Testis (tissue), 3 donors: Measurements from ENCODE around the gene CDC23. TPM values are rescaled to one million over a fixed set of nuclear protein-coding genes. Genes with fewer than 3 reads are reported as not detected.

Experiments
- DNase-seq: peaks from one replicate; pipeline ENCODE4 v3.0.0-alpha.2; 2019
- H3K27ac ChIP-seq, 2 donors: fragments of 200-600 bp; sonication (generic); one replicate each; pipeline ENCODE4 v1.5.1; 2019
- H3K27me3 ChIP-seq: fragments of 200-600 bp; sonication (generic); one replicate; pipeline ENCODE4 v1.5.1; 2019
- H3K36me3 ChIP-seq: fragments of 200-600 bp; sonication (generic); one replicate; pipeline ENCODE4 v1.5.1; 2017; ENCODE audit warnings: low read depth; ENCODE audit errors: missing control alignments
- H3K4me1 ChIP-seq: fragments of 200-600 bp; sonication (generic); one replicate; pipeline ENCODE4 v1.5.1; 2019
- H3K4me3 ChIP-seq, 2 donors: fragments of 200-600 bp; sonication (generic); one replicate each; pipeline ENCODE4 v1.5.1; 2017 to 2019
- H3K9me3 ChIP-seq: fragments of 200-600 bp; sonication (generic); one replicate; pipeline ENCODE4 v1.5.1; 2017
- CTCF ChIP-seq, 3 experiments: fragments of 450-650 bp in 2 of 3; fragments of 200-600 bp in 1 of 3; sonication (generic) in 1 of 3; IDR thresholded peaks; one replicate each; pipeline ENCODE4 v1.5.1; 2016 to 2019; ENCODE audit warnings: antibody characterized with exemption in 3 of 3, mild to moderate bottlenecking in 2 of 3, moderate library complexity in 1 of 3
- POLR2A ChIP-seq: fragments of 450-650 bp; IDR thresholded peaks from one replicate; pipeline ENCODE4 v1.6.1; 2017; ENCODE audit warnings: antibody characterized with exemption, mild to moderate bottlenecking, moderate library complexity
- WGBS, 2 donors: methylation state at CpG; one replicate each; pipeline ENCODE4 v1.1.5; 2018; 5-methylcytosine and 5-hydroxymethylcytosine counted together
- intact Hi-C: fragments of 100-400 bp; cut with DNase I; formaldehyde crosslinking; loops from one replicate; pipeline ENCODE4 v1.15.1; 2023; ENCODE audit warnings: low total_unique reads
- polyA plus RNA-seq: library from polyadenylated mRNA; stranded (reverse); fragments of 350-450 nt; fragmentation: Illumina TruSeq; extraction: RNeasy Lipid Tissue Mini Kit (QIAGEN cat#74804); gene quantifications from one replicate; pipeline ENCODE4 v1.2.3, GENCODE V29; 2014; ENCODE audit warnings: low read depth, low replicate concordance; ENCODE audit not compliant: insufficient read depth
- total RNA-seq, 2 donors: library from RNA; depleted of rRNA; stranded (reverse); fragments of >200 nt; gene quantifications; one replicate each; pipeline ENCODE4 v1.2.3, GENCODE V29; 2016

CDC23 gene
- total and polyA plus RNA-seq, 3 donors from 2014 or later: 29.5 to 31.3 (median 30.5) TPM

- intact Hi-C loops: no loop called here
- Histone ChIP-seq H3K4me1 (no peaks in the 10 kb centered on the region), H3K36me3 (no peaks in the 10 kb centered on the region), H3K27ac (no peak overlapping the region), H3K4me3 (no peak overlapping the region), H3K27me3 (no peaks in the 10 kb centered on the region), H3K9me3 (no peaks in the 10 kb centered on the region)
- no peak for DNase-seq
- TF ChIP-seq POLR2A (no peak), CTCF (IDR thresholded peaks at IDR 0.05) (no peak)
- 77 to 79% methylated on average over 3 of the region's 3 CpGs for WGBS, 2 donors
Observed at GRCh38 chr5:138192826-138193225, 20.3 kb downstream of the CDC23 start.

GRCh38 chr5:138188626-138189025 lies 24.5 kb downstream of the CDC23 start:
- no peak overlapping the region for H3K27ac ChIP-seq
- H3K4me1 ChIP-seq: no peaks in the 10 kb centered on the region
- H3K27me3 ChIP-seq: no peaks in the 10 kb centered on the region
- H3K36me3 ChIP-seq: no peaks in the 10 kb centered on the region
- intact Hi-C loops: no loop called here
- TF ChIP-seq CTCF (IDR thresholded peaks at IDR 0.05): no peak
- TF ChIP-seq POLR2A: no peak
- no peak overlapping the region for H3K4me3 ChIP-seq
- no peak for DNase-seq
- no peaks in the 10 kb centered on the region for H3K9me3 ChIP-seq
- 72 to 81% methylated on average over 3 of the region's 3 CpGs for WGBS, 2 donors

GRCh38 chr5:138186002-138186447 lies 27.1 kb downstream of the CDC23 start:
- H3K4me1 ChIP-seq: no peaks in the 10 kb centered on the region
- H3K27me3 ChIP-seq: no peaks in the 10 kb centered on the region
- H3K36me3 ChIP-seq: no peaks in the 10 kb centered on the region
- 88 to 89% methylated on average over 2 of the region's 2 CpGs for whole genome bisulfite sequencing, 2 donors
- TF ChIP-seq POLR2A: no peak
- no peak for TF ChIP-seq CTCF (IDR thresholded peaks at IDR 0.05)
- DNase-seq: no peak
- intact Hi-C loops: no loop called here
- H3K4me3 ChIP-seq: no peak overlapping the region
- no peak overlapping the region for H3K27ac ChIP-seq
- H3K9me3 ChIP-seq: no peaks in the 10 kb centered on the region

- no peak for DNase-seq
- Histone ChIP-seq H3K27me3 (no peaks in the 10 kb centered on the region), H3K27ac (no peak overlapping the region), H3K4me3 (no peak overlapping the region), H3K36me3 (no peaks in the 10 kb centered on the region), H3K4me1 (peaks cover 5% of the 10 kb centered on the region), H3K9me3 (no peaks in the 10 kb centered on the region)
- WGBS, 2 donors: 92 to 95% methylated on average over 5 to 6 of the region's 6 CpGs
- TF ChIP-seq POLR2A (no peak), CTCF (IDR thresholded peaks at IDR 0.05) (no peak)
- intact Hi-C loops: no loop called here
Observed at GRCh38 chr5:138182808-138183207, 30.3 kb downstream of the CDC23 start.

- no peak for TF ChIP-seq POLR2A
- TF ChIP-seq CTCF (IDR thresholded peaks at IDR 0.05): no peak
- Histone ChIP-seq H3K27ac (no peak overlapping the region), H3K4me1 (peaks cover 5% of the 10 kb centered on the region), H3K36me3 (no peaks in the 10 kb centered on the region), H3K9me3 (no peaks in the 10 kb centered on the region), H3K4me3 (no peak overlapping the region), H3K27me3 (no peaks in the 10 kb centered on the region)
- no peak for DNase-seq
- intact Hi-C loops: no loop called here
- 98% methylated on average over 3 to 5 of the region's 5 CpGs for WGBS, 2 donors
Observed at GRCh38 chr5:138180841-138181240, 32.3 kb downstream of the CDC23 start.
